Endothelial cell of umbilical vein (primary cell): ENCODE measurements around the gene TFPI2.

Source experiments
- CTCF ChIP-seq, 2 donors: IDR thresholded peaks; 1 replicate in 1 of 2; 2 replicates in 1 of 2; pipeline ENCODE4 v1.5.1; 2011; ENCODE audit warnings: low read length in 2 of 2, mild to moderate bottlenecking in 2 of 2, moderate library complexity in 2 of 2, control low read depth in 1 of 2, inconsistent platforms in 1 of 2, low read depth in 1 of 2; ENCODE audit not compliant: insufficient read depth in 1 of 2; ENCODE audit errors: extremely low read depth in 1 of 2
- EZH2 ChIP-seq: IDR thresholded peaks from 2 replicates; pipeline ENCODE4 v1.6.1; 2012; ENCODE audit warnings: borderline replicate concordance, low read depth, mild to moderate bottlenecking, moderate library complexity, low read length, inconsistent platforms; ENCODE audit not compliant: severe bottlenecking
- FOS ChIP-seq: IDR thresholded peaks from 2 replicates; pipeline ENCODE4 v1.6.1; 2011; ENCODE audit warnings: mild to moderate bottlenecking, low read length, moderate library complexity, borderline replicate concordance; ENCODE audit not compliant: insufficient read depth
- JUN ChIP-seq: IDR thresholded peaks from 2 replicates; pipeline ENCODE4 v1.6.1; 2011; ENCODE audit warnings: borderline replicate concordance, low read depth; ENCODE audit not compliant: insufficient read length, insufficient read depth
- MAX ChIP-seq: IDR thresholded peaks from 2 replicates; pipeline ENCODE4 v1.6.1; 2011; ENCODE audit not compliant: insufficient read depth, insufficient read length
- MYC ChIP-seq: IDR thresholded peaks from one replicate; pipeline ENCODE4 v1.6.1; 2011; ENCODE audit warnings: mild to moderate bottlenecking, low read depth, low read length
- POLR2A ChIP-seq: IDR thresholded peaks from 2 replicates; pipeline ENCODE4 v1.6.1; 2012; ENCODE audit warnings: low read depth, mild to moderate bottlenecking, control low read depth, low read length
- POLR2AphosphoS5 ChIP-seq: IDR thresholded peaks from 2 replicates; pipeline ENCODE4 v1.6.1; 2012; ENCODE audit warnings: low read depth, mild to moderate bottlenecking, control low read depth, low read length, moderate library complexity; ENCODE audit not compliant: insufficient read depth

DNA sequence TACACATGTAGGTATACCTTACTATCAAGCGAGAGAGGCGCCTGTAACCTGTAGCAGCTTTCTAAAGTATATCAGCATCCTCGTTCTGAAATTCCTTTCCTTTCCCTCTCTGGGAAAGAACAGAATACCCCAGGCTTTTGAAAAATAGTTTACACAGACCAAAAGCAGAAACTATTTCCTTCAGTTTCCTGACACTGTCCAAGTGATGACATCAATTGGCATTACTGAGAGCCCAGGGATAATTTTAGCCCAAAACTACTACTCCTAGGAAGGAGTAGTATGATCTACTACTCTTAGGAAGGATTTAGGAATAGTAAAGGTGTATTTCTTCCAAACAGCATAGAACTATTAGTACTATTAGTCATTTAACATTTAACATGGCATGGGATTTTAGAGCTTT is 37.0 kb upstream of the TFPI2 start:
- TF ChIP-seq CTCF (IDR thresholded peaks at IDR 0.05; ENCODE audit: extremely low read depth in 1 of 2, insufficient read depth in 1 of 2, low read depth in 1 of 2, low read length in 2 of 2): no peak
- TF ChIP-seq POLR2A: no peak
- no peak for TF ChIP-seq EZH2
- no peak for TF ChIP-seq POLR2AphosphoS5
- TF ChIP-seq MYC: no peak
- no peak for TF ChIP-seq JUN
- TF ChIP-seq MAX: no peak
- TF ChIP-seq FOS: no peak
